Vagina (tissue), 2 donors: ENCODE results near the gene VWA3B.

Experiments
- CTCF ChIP-seq, 3 experiments: fragments of 450-650 bp in 2 of 3; fragments of 200-600 bp in 1 of 3; sonication (generic) in 1 of 3; IDR thresholded peaks; one replicate each; pipeline ENCODE4 v1.5.1; 2017 to 2019; ENCODE audit warnings: antibody characterized with exemption in 3 of 3, mild to moderate bottlenecking in 2 of 3, moderate library complexity in 2 of 3
- POLR2AphosphoS5 ChIP-seq, 2 donors: sonication (generic); formaldehyde crosslinking; IDR thresholded peaks; one replicate each; pipeline ENCODE4 v1.9.0; 2017; ENCODE audit warnings: antibody characterized with exemption in 2 of 2, mild to moderate bottlenecking in 2 of 2, low read depth in 1 of 2; ENCODE audit not compliant: insufficient read depth in 1 of 2

- TF ChIP-seq CTCF (IDR thresholded peaks at IDR 0.05) (no peak), POLR2AphosphoS5 (IDR thresholded peaks at IDR 0.05; ENCODE audit: insufficient read depth in 1 of 2, low read depth in 1 of 2) (no peak)
These were observed 53.2 kb downstream of the VWA3B start for GRCh38 chr2:98140210-98140609.
